IPS-NIHi7 (cell line): ENCODE measurements around the gene SIN3A.

Experiments used
- DNase-seq: peaks from one replicate; pipeline ENCODE4 v3.0.0; 2012; ENCODE audit warnings: mixed read lengths; ENCODE audit errors: extremely low spot score

SIN3A gene

GRCh38 chr15:75380773-75381172 lies 70.7 kb downstream of the SIN3A start:
- DNase-seq, result no peak

- DNase-seq, result no peak
Measured at GRCh38 chr15:75371901-75372688, 79.4 kb downstream of the SIN3A start.

- DNase-seq, result no peak
Measured at GRCh38 chr15:75371486-75371885, 80.0 kb downstream of the SIN3A start.

- DNase-seq, result no peak
Measured at GRCh38 chr15:75369897-75370581, 81.5 kb downstream of the SIN3A start.

- DNase-seq, result peak; percentile 43
Measured at GRCh38 chr15:75368689-75369239, 82.7 kb downstream of the SIN3A start.

GRCh38 chr15:75367913-75368688 lies 83.4 kb downstream of the SIN3A start, which contains the start of gene MAN2C1:
Gene MAN2C1, minus strand, starts transcription at chr15:75368607. Its CDS starts 24 bp downstream, at chr15:75368583.
- DNase-seq, result peak; percentile 99

- DNase-seq, result no peak
Measured at GRCh38 chr15:75367406-75367912, 84.0 kb downstream of the SIN3A start.

GRCh38 chr15:75367006-75367405 lies 84.5 kb downstream of the SIN3A start:
- no peak for DNase-seq

GRCh38 chr15:75366163-75366562 lies 85.3 kb downstream of the SIN3A start:
- DNase-seq, result no peak

- DNase-seq, result no peak
Measured at GRCh38 chr15:75364881-75365280, 86.6 kb downstream of the SIN3A start.

GRCh38 chr15:75363786-75364185 lies 87.7 kb downstream of the SIN3A start:
- no peak for DNase-seq

GRCh38 chr15:75362642-75363249 lies 88.7 kb downstream of the SIN3A start:
- DNase-seq, result no peak

GRCh38 chr15:75361989-75362641 lies 89.4 kb downstream of the SIN3A start:
- DNase-seq, result no peak

GRCh38 chr15:75361361-75361988 lies 90.0 kb downstream of the SIN3A start:
- DNase-seq, result no peak

- no peak for DNase-seq
Measured at GRCh38 chr15:75360856-75361255, 90.6 kb downstream of the SIN3A start.

- DNase-seq, result no peak
Measured at GRCh38 chr15:75360391-75360790, 91.1 kb downstream of the SIN3A start.

GRCh38 chr15:75359537-75360250 lies 91.8 kb downstream of the SIN3A start:
- DNase-seq, result no peak

- no peak for DNase-seq
Measured at GRCh38 chr15:75358771-75359536, 92.5 kb downstream of the SIN3A start.
